BE2C (cell line): Measurements from ENCODE around the gene CCDC88C.
"Not testable (repeated sequence)": the region's sequence is repeated elsewhere in the genome, so short reads cannot be mapped to it uniquely, and the experiment has no call there.

ENCODE experiments used
- DNase-seq: peaks from one replicate; pipeline ENCODE4 v3.0.0-alpha.2; 2020
- H3K27me3 ChIP-seq: fragments of 250-450 bp; sonication (Bioruptor Pico); 2 replicates; pipeline ENCODE4 v1.5.1; 2020; ENCODE audit warnings: mild to moderate bottlenecking
- H3K36me3 ChIP-seq: fragments of 250-450 bp; sonication (Bioruptor Pico); 2 replicates; pipeline ENCODE4 v1.5.1; 2020; ENCODE audit warnings: mild to moderate bottlenecking
- H3K4me1 ChIP-seq: fragments of 250-450 bp; sonication (Bioruptor Pico); 2 replicates; pipeline ENCODE4 v1.5.1; 2020
- H3K4me3 ChIP-seq: 2 replicates; pipeline ENCODE4 v1.5.1; 2011; ENCODE audit warnings: low read depth, low read length
- H3K9me3 ChIP-seq: fragments of 250-450 bp; sonication (Bioruptor Pico); 2 replicates; pipeline ENCODE4 v1.5.1; 2020
- CTCF ChIP-seq: IDR thresholded peaks from 2 replicates; pipeline ENCODE4 v1.5.1; 2012; ENCODE audit warnings: mild to moderate bottlenecking, low read depth, low read length

The CCDC88C gene

GRCh38 chr14:91413547-91414474, 3.8 kb downstream of the CCDC88C start:
- Histone ChIP-seq H3K27me3 (peaks cover 26% of the 10 kb centered on the region), H3K4me1 (no peaks in the 10 kb centered on the region; the same call in 1 of the 2 replicates), H3K36me3 (no peaks in the 10 kb centered on the region), H3K4me3 (no peak overlapping the region), H3K9me3 (no peaks in the 10 kb centered on the region; the same call in 1 of the 2 replicates)
- no peak for DNase-seq
- no peak for TF ChIP-seq CTCF

- no peaks in the 10 kb centered on the region; the same call in 1 of the 2 replicates for H3K9me3 ChIP-seq
- H3K4me1 ChIP-seq, result no peaks in the 10 kb centered on the region; the same call in 1 of the 2 replicates
- TF ChIP-seq CTCF, result no peak
- H3K27me3 ChIP-seq, result peaks cover 19% of the 10 kb centered on the region
- DNase-seq, result no peak
- no peak overlapping the region for H3K4me3 ChIP-seq
- no peaks in the 10 kb centered on the region for H3K36me3 ChIP-seq
Measured at GRCh38 chr14:91412939-91413338, 4.7 kb downstream of the CCDC88C start.

- Histone ChIP-seq H3K9me3 (no peaks in the 10 kb centered on the region), H3K4me3 (no peak overlapping the region), H3K27me3 (no peaks in the 10 kb centered on the region; the same call in 1 of the 2 replicates), H3K36me3 (no peaks in the 10 kb centered on the region), H3K4me1 (no peaks in the 10 kb centered on the region)
- DNase-seq, result no peak
- TF ChIP-seq CTCF, result no peak
Measured at GRCh38 chr14:91410771-91411536, 6.7 kb downstream of the CCDC88C start.

GRCh38 chr14:91409928-91410718, 7.5 kb downstream of the CCDC88C start:
- TF ChIP-seq CTCF, result no peak
- Histone ChIP-seq H3K27me3 (no peaks in the 10 kb centered on the region), H3K9me3 (no peaks in the 10 kb centered on the region), H3K4me1 (no peaks in the 10 kb centered on the region), H3K36me3 (no peaks in the 10 kb centered on the region), H3K4me3 (no peak overlapping the region)
- no peak for DNase-seq

GRCh38 chr14:91409240-91409639, 8.4 kb downstream of the CCDC88C start:
- DNase-seq, H3K4me3 ChIP-seq, H3K27me3 ChIP-seq, H3K4me1 ChIP-seq, H3K36me3 ChIP-seq, H3K9me3 ChIP-seq: not testable (repeated sequence)

- Histone ChIP-seq H3K36me3 (no peaks in the 10 kb centered on the region), H3K4me3 (no peak overlapping the region), H3K9me3 (no peaks in the 10 kb centered on the region), H3K4me1 (peaks cover 9% of the 10 kb centered on the region), H3K27me3 (no peaks in the 10 kb centered on the region)
- no peak for DNase-seq
- no peak for TF ChIP-seq CTCF
Measured at GRCh38 chr14:91406982-91407381, 10.6 kb downstream of the CCDC88C start.
